A549 (cell line): Measurements from ENCODE around the gene C12orf54. TPM values are rescaled to one million over a fixed set of nuclear protein-coding genes. Genes with fewer than 3 reads are reported as not detected.

Experiments used
- ATAC-seq, 2 experiments: fragments of 200-7000 bp in 1 of 2; fragments of >200 bp in 1 of 2; cut with Nextera tagmentation in 1 of 2; cut with Tn5 transposase in 1 of 2; 3 replicates each; pipeline versions ENCODE4 v1.8.0 to v1.9.1; 2018 to 2020; ENCODE audit warnings: mild to moderate bottlenecking in 1 of 2, moderate library complexity in 1 of 2
- CTCF ChIA-PET: fragments of 300-600 bp; sonication (Branson Sonifier 250); formaldehyde crosslinking; extraction: SDS; loops from one replicate; lab custom pipeline; 2021; ENCODE audit warnings: antibody characterized with exemption, inconsistent platforms; lab: Yijun Ruan, JAX
- POLR2A ChIA-PET: fragments of 350-600 bp; formaldehyde crosslinking; extraction: SDS; loops from one replicate; lab custom pipeline; 2021; ENCODE audit warnings: antibody characterized with exemption, inconsistent platforms; lab: Yijun Ruan, JAX
- DNase-seq, 2 experiments: peaks; one replicate each; pipeline versions ENCODE4 v3.0.0 to v3.0.0-alpha.2; 2011 to 2016; ENCODE audit warnings: low read depth in 1 of 2, low spot score in 1 of 2
- FAIRE-seq: peaks from 2 replicates; lab custom pipeline; 2011; peaks lifted over from hg19 to GRCh38; lab: Jason Lieb, UNC
- H3K27ac ChIP-seq, 2 experiments: fragments of >200 bp; sonication (Bioruptor Twin); formaldehyde crosslinking; 3 replicates each; pipeline ENCODE4 v1.5.1; 2016 to 2017
- H3K4me1 ChIP-seq: fragments of >200 bp; sonication (Bioruptor Twin); formaldehyde crosslinking; 3 replicates; pipeline ENCODE4 v1.6.1; 2016
- H3K4me2 ChIP-seq: fragments of >200 bp; sonication (Bioruptor Twin); formaldehyde crosslinking; 3 replicates; pipeline ENCODE4 v1.6.1; 2016
- H3K4me3 ChIP-seq: fragments of >200 bp; sonication (Bioruptor Twin); formaldehyde crosslinking; 3 replicates; pipeline ENCODE4 v1.5.1; 2016
- H3K9me3 ChIP-seq: fragments of >200 bp; sonication (Bioruptor Twin); formaldehyde crosslinking; 3 replicates; pipeline ENCODE4 v1.6.1; 2016
- ATOH8 ChIP-seq: fragments of 250-450 bp; sonication (Bioruptor Pico); IDR thresholded peaks from 2 replicates; pipeline ENCODE4 v1.5.0; 2020; ENCODE audit warnings: low read depth, mild to moderate bottlenecking, moderate library complexity
- CBX8 ChIP-seq: fragments of 200-600 bp; sonication (generic); IDR thresholded peaks from 2 replicates; pipeline ENCODE4 v1.6.1; 2016
- CTCF ChIP-seq: fragments of >200 bp; sonication (Bioruptor Twin); formaldehyde crosslinking; IDR thresholded peaks from 3 replicates; pipeline ENCODE4 v1.5.1; 2016
- EHMT2 ChIP-seq: fragments of 200-600 bp; sonication (generic); IDR thresholded peaks from 2 replicates; pipeline ENCODE4 v1.6.1; 2016; ENCODE audit warnings: antibody characterized with exemption, low read depth, mild to moderate bottlenecking, moderate library complexity
- ELK1 ChIP-seq: fragments of 150-350 bp; IDR thresholded peaks from 2 replicates; pipeline ENCODE4 v1.6.1; 2014; ENCODE audit warnings: low read depth, mild to moderate bottlenecking, low read length
- ESRRA ChIP-seq: fragments of 150-350 bp; IDR thresholded peaks from 2 replicates; pipeline ENCODE4 v1.6.1; 2014; ENCODE audit warnings: mild to moderate bottlenecking, low read length, borderline replicate concordance
- HMGXB4 ChIP-seq: fragments of 250-450 bp; sonication (Bioruptor Pico); IDR thresholded peaks from 2 replicates; pipeline ENCODE4 v1.5.0; 2021; ENCODE audit warnings: mild to moderate bottlenecking, moderate library complexity, borderline replicate concordance
- HOXB5 ChIP-seq: fragments of 250-450 bp; sonication (Bioruptor Pico); IDR thresholded peaks from 2 replicates; pipeline ENCODE4 v1.5.0; 2020; ENCODE audit warnings: mild to moderate bottlenecking, moderate library complexity
- KDM1A ChIP-seq: fragments of 200-600 bp; sonication (generic); IDR thresholded peaks from 2 replicates; pipeline ENCODE4 v1.6.1; 2016; ENCODE audit warnings: low read depth, mild to moderate bottlenecking
- MAZ ChIP-seq: fragments of 150-350 bp; IDR thresholded peaks from 2 replicates; pipeline ENCODE4 v1.6.1; 2014; ENCODE audit warnings: antibody characterized with exemption, low read depth, low read length, borderline replicate concordance
- NFE2L2 ChIP-seq: fragments of 150-350 bp; conservative IDR thresholded peaks from 2 replicates; pipeline ENCODE4 v1.6.1; 2014; ENCODE audit warnings: low read length
- NPAS2 ChIP-seq: fragments of 250-450 bp; sonication (Bioruptor Pico); IDR thresholded peaks from 2 replicates; pipeline ENCODE4 v1.8.0; 2022; ENCODE audit warnings: mild to moderate bottlenecking, moderate library complexity, borderline replicate concordance
- PBX3 ChIP-seq: IDR thresholded peaks from 2 replicates; pipeline ENCODE4 v1.6.1; 2012
- PHF8 ChIP-seq: fragments of 200-600 bp; sonication (generic); IDR thresholded peaks from 2 replicates; pipeline ENCODE4 v1.6.1; 2016; ENCODE audit warnings: low read depth, mild to moderate bottlenecking, antibody characterized with exemption, moderate library complexity, borderline replicate concordance
- POLR2A ChIP-seq: IDR thresholded peaks from 2 replicates; pipeline ENCODE4 v1.6.1; 2012; ENCODE audit warnings: mild to moderate bottlenecking, low read length
- POLR2AphosphoS2 ChIP-seq: conservative IDR thresholded peaks from 2 replicates; pipeline ENCODE4 v1.6.1; 2012; ENCODE audit warnings: low read length, improper control_type of control experiment, inconsistent platforms
- RAD21 ChIP-seq, 2 experiments: fragments of >200 bp in 1 of 2; sonication (Bioruptor Twin) in 1 of 2; formaldehyde crosslinking in 1 of 2; IDR thresholded peaks in 1 of 2; conservative IDR thresholded peaks in 1 of 2; 2 replicates in 1 of 2; 3 replicates in 1 of 2; pipeline ENCODE4 v1.6.1; 2012 to 2018; ENCODE audit warnings: inconsistent platforms in 1 of 2
- RFX5 ChIP-seq: fragments of 450-650 bp; IDR thresholded peaks from 2 replicates; pipeline ENCODE4 v1.7.1; 2014; ENCODE audit warnings: antibody characterized with exemption, mild to moderate bottlenecking, moderate library complexity
- RNF2 ChIP-seq: fragments of 200-600 bp; sonication (generic); IDR thresholded peaks from 2 replicates; pipeline ENCODE4 v1.6.1; 2016; ENCODE audit warnings: low read depth, mild to moderate bottlenecking, antibody characterized with exemption, moderate library complexity, borderline replicate concordance
- SMC3 ChIP-seq: fragments of >200 bp; sonication (Bioruptor Twin); formaldehyde crosslinking; IDR thresholded peaks from 3 replicates; pipeline ENCODE4 v1.6.1; 2018; ENCODE audit warnings: inconsistent platforms
- USF2 ChIP-seq: fragments of 450-650 bp; IDR thresholded peaks from 2 replicates; pipeline ENCODE4 v1.6.1; 2014; ENCODE audit warnings: antibody characterized with exemption
- ZFP36 ChIP-seq: fragments of 450-650 bp; IDR thresholded peaks from 2 replicates; pipeline ENCODE4 v1.6.1; 2014; ENCODE audit warnings: borderline replicate concordance; ENCODE audit not compliant: partially characterized antibody
- ZSCAN20 ChIP-seq: fragments of 250-450 bp; sonication (Bioruptor Pico); IDR thresholded peaks from 2 replicates; pipeline ENCODE4 v1.8.0; 2022; ENCODE audit warnings: mild to moderate bottlenecking, moderate library complexity
- WGBS: methylation state at CpG from one replicate; pipeline ENCODE4 v1.1.6; 2017; ENCODE audit errors: missing lambda C conversion rate; 5-methylcytosine and 5-hydroxymethylcytosine counted together
- polyA plus RNA-seq, 4 experiments: library from polyadenylated mRNA; depleted of rRNA in 3 of 4; stranded (reverse); fragments of >200 nt; fragmentation: RNase III in 1 of 4; extraction: RNeasy Plus Mini Kit Qiagen cat#74134 plus additional on column Dnase treatment in 1 of 4; gene quantifications; 2 replicates in 3 of 4; 3 replicates in 1 of 4; pipeline ENCODE4 v1.2.3, GENCODE V29; 2011 to 2017

The C12orf54 gene
- polyA plus RNA-seq, 2 of the 4 experiments (the other 2 are of a cell fraction) = not detected

GRCh38 chr12:48536602-48537001 lies 54.3 kb downstream of the C12orf54 start (continued):
- TF ChIP-seq USF2 (no peak), EHMT2 (no peak), KDM1A (no peak), PBX3 (no peak)

- no peak for TF ChIP-seq ELK1
- peak; percentile 73 for TF ChIP-seq CTCF
- TF ChIP-seq SMC3 = peak; percentile 77
- TF ChIP-seq RAD21 (conservative IDR thresholded peaks at IDR 0.05 in 1 of 2, IDR thresholded peaks at IDR 0.05 in 1 of 2) = peak; percentile 73 to 92
- no peak overlapping the region for H3K4me2 ChIP-seq
- no peaks in the 10 kb centered on the region for H3K4me1 ChIP-seq
- no peak overlapping the region for H3K4me3 ChIP-seq
- no peaks in the 10 kb centered on the region for H3K9me3 ChIP-seq
- FAIRE-seq (no peak), ATAC-seq (peak; percentile 73 to 90; a peak in 5 of 6 replicates), DNase-seq (peak; percentile 21 to 59)
- CTCF ChIA-PET = interaction anchor here (0.6 to 6.9 kb wide), 14 partner anchors 9 to 653 kb away, joined by 3 to 88 read pairs (median 4); partner anchors contain the start of gene OR8S1
- POLR2A ChIA-PET = interaction anchor here (0.7 to 1.1 kb wide), 2 partner anchors 76 to 224 kb away, joined by 3 to 5 read pairs; no protein-coding TSS in a partner anchor
- no peak overlapping the region for H3K27ac ChIP-seq
- 27% methylated on average over 8 of the region's 8 CpGs for WGBS
Measured at GRCh38 chr12:48542300-48542928, 60.1 kb downstream of the C12orf54 start.

GRCh38 chr12:48545833-48546469 lies 63.7 kb downstream of the C12orf54 start:
- H3K9me3 ChIP-seq = no peaks in the 10 kb centered on the region
- H3K4me1 ChIP-seq = no peaks in the 10 kb centered on the region
- H3K4me2 ChIP-seq = no peak overlapping the region
- no peak for DNase-seq
- no peak overlapping the region for H3K4me3 ChIP-seq
- TF ChIP-seq MAZ (no peak), NFE2L2 (no peak), ZFP36 (no peak), ESRRA (no peak), POLR2A (no peak), ZSCAN20 (CRISPR knock-in tag) (no peak), PHF8 (no peak), CBX8 (no peak), RNF2 (no peak), ATOH8 (no peak), RFX5 (no peak), HMGXB4 (CRISPR knock-in tag) (no peak), NPAS2 (no peak), HOXB5 (CRISPR knock-in tag) (no peak), POLR2AphosphoS2 (no peak), RAD21 (conservative IDR thresholded peaks at IDR 0.05 in 1 of 2, IDR thresholded peaks at IDR 0.05 in 1 of 2) (no peak)
- no peak for ATAC-seq
- no peak overlapping the region for H3K27ac ChIP-seq
- ChIA-PET POLR2A (interaction anchor here (0.6 kb wide), 1 partner anchor 70 kb away, joined by 3 read pairs; no protein-coding TSS in a partner anchor), CTCF (interaction anchor here (6.9 kb wide), 1 partner anchor 74 kb away, joined by 88 read pairs; no protein-coding TSS in a partner anchor)
- 10% methylated on average over 4 of the region's 4 CpGs for WGBS
- no peak for FAIRE-seq
